ENCODE measurements around the gene NPY. TPM values are rescaled to one million over a fixed set of nuclear protein-coding genes. Genes with fewer than 3 reads are reported as not detected.

NPY gene
- total RNA-seq = 169 TPM

GRCh38 chr7:24283897-24284698 lies at the start of gene NPY:
Gene NPY, plus strand, starts transcription at chr7:24284190. Its CDS starts 1,051 bp downstream, at chr7:24285241.
- intact Hi-C loops (cut with DNase I) = no loop called here
- Histone ChIP-seq H3K36me3 (no peaks in the 10 kb centered on the region), H3K9me3 (no peaks in the 10 kb centered on the region), H3K27me3 (no peaks in the 10 kb centered on the region), H3K4me1 (peaks cover 4% of the 10 kb centered on the region), H3K27ac (no peak within 1 kb of the TSS), H3K4me3 (no peak within 1 kb of the TSS)
- TF ChIP-seq POLR2AphosphoS5 (IDR thresholded peaks at IDR 0.05; ENCODE audit: insufficient read depth in 1 of 2, low read depth in 1 of 2) (no peak), CTCF (IDR thresholded peaks at IDR 0.05) (no peak), POLR2A (IDR thresholded peaks at IDR 0.05) (no peak)
- DNase-seq (ENCODE audit: extremely low spot score in 2 of 2) = no peak

GRCh38 chr7:24239260-24239659 lies 44.7 kb upstream of the NPY start:
- H3K36me3 ChIP-seq = no peaks in the 10 kb centered on the region
- intact Hi-C loops (cut with DNase I) = no loop called here

GRCh38 chr7:24241206-24241605 lies 42.8 kb upstream of the NPY start:
- Histone ChIP-seq H3K27me3 (no peaks in the 10 kb centered on the region), H3K36me3 (no peaks in the 10 kb centered on the region), H3K27ac (no peak overlapping the region), H3K4me3 (no peak overlapping the region), H3K4me1 (no peaks in the 10 kb centered on the region), H3K9me3 (no peaks in the 10 kb centered on the region)
- intact Hi-C loops (cut with DNase I) = no loop called here
- no peak for DNase-seq (ENCODE audit: extremely low spot score in 2 of 2)
- TF ChIP-seq CTCF (IDR thresholded peaks at IDR 0.05) (no peak), POLR2A (IDR thresholded peaks at IDR 0.05) (no peak), POLR2AphosphoS5 (IDR thresholded peaks at IDR 0.05; ENCODE audit: insufficient read depth in 1 of 2, low read depth in 1 of 2) (no peak)

More at GRCh38 chr7:24239260-24239659, 44.7 kb upstream of the NPY start:
- no peaks in the 10 kb centered on the region for H3K9me3 ChIP-seq
- no peaks in the 10 kb centered on the region for H3K27me3 ChIP-seq
- TF ChIP-seq CTCF (IDR thresholded peaks at IDR 0.05) (no peak), POLR2A (IDR thresholded peaks at IDR 0.05) (no peak), POLR2AphosphoS5 (IDR thresholded peaks at IDR 0.05; ENCODE audit: insufficient read depth in 1 of 2, low read depth in 1 of 2) (no peak)
- no peak for DNase-seq (ENCODE audit: extremely low spot score in 2 of 2)
- no peaks in the 10 kb centered on the region for H3K4me1 ChIP-seq
- no peak overlapping the region for H3K4me3 ChIP-seq
- H3K27ac ChIP-seq = no peak overlapping the region

GRCh38 chr7:24244554-24244953 lies 39.4 kb upstream of the NPY start:
- H3K27ac ChIP-seq = no peak overlapping the region
- H3K36me3 ChIP-seq = no peaks in the 10 kb centered on the region
- no peaks in the 10 kb centered on the region for H3K9me3 ChIP-seq
- H3K4me1 ChIP-seq = no peaks in the 10 kb centered on the region
- intact Hi-C loops (cut with DNase I) = no loop called here
- TF ChIP-seq POLR2A (IDR thresholded peaks at IDR 0.05) (no peak), POLR2AphosphoS5 (IDR thresholded peaks at IDR 0.05; ENCODE audit: insufficient read depth in 1 of 2, low read depth in 1 of 2) (no peak), CTCF (IDR thresholded peaks at IDR 0.05) (no peak)
- H3K27me3 ChIP-seq = no peaks in the 10 kb centered on the region
- DNase-seq (ENCODE audit: extremely low spot score in 2 of 2) = no peak
- H3K4me3 ChIP-seq = no peak overlapping the region

- Histone ChIP-seq H3K9me3 (no peaks in the 10 kb centered on the region), H3K27ac (no peak overlapping the region), H3K36me3 (no peaks in the 10 kb centered on the region), H3K27me3 (no peaks in the 10 kb centered on the region), H3K4me3 (no peak overlapping the region), H3K4me1 (no peaks in the 10 kb centered on the region)
- TF ChIP-seq POLR2A (IDR thresholded peaks at IDR 0.05) (no peak), CTCF (IDR thresholded peaks at IDR 0.05) (no peak), POLR2AphosphoS5 (IDR thresholded peaks at IDR 0.05; ENCODE audit: insufficient read depth in 1 of 2, low read depth in 1 of 2) (no peak)
- intact Hi-C loops (cut with DNase I) = no loop called here
- DNase-seq (ENCODE audit: extremely low spot score in 2 of 2) = no peak
Measured at GRCh38 chr7:24245362-24245761, 38.6 kb upstream of the NPY start.
